PFSK-1 (cell line): ENCODE data around the gene GCH1.

ENCODE experiments used
- FOXP2 ChIP-seq: optimal IDR thresholded peaks from 2 replicates; pipeline ENCODE3; 2011; ENCODE audit warnings: borderline replicate concordance, control low read depth, inconsistent platforms; ENCODE audit not compliant: insufficient read depth; ENCODE audit errors: extremely low read length, extremely low read depth
- POLR2AphosphoS5 ChIP-seq: IDR thresholded peaks from 2 replicates; pipeline ENCODE4 v1.6.1; 2012; ENCODE audit warnings: low read depth, mild to moderate bottlenecking, control low read depth, low read length, moderate library complexity
- SIN3A ChIP-seq: IDR thresholded peaks from 2 replicates; pipeline ENCODE4 v1.6.1; 2012; ENCODE audit warnings: mild to moderate bottlenecking, low read length, moderate library complexity, borderline replicate concordance; ENCODE audit not compliant: insufficient read depth
- TAF1 ChIP-seq: IDR thresholded peaks from 2 replicates; pipeline ENCODE4 v1.6.1; 2012; ENCODE audit warnings: low read length, control low read depth, borderline replicate concordance; ENCODE audit not compliant: insufficient read depth
- TF ChIP-seq, protein P1 (sequence below), 2 experiments: IDR thresholded peaks; 2 replicates each; pipeline versions ENCODE4 v1.6.1 to v1.8.0; 2011 to 2012; ENCODE audit warnings: low read depth in 2 of 2, low read length in 2 of 2, control low read depth in 1 of 2, inconsistent platforms in 1 of 2, mild to moderate bottlenecking in 1 of 2, moderate library complexity in 1 of 2; ENCODE audit not compliant: insufficient read depth in 1 of 2

GCH1 gene

DNA sequence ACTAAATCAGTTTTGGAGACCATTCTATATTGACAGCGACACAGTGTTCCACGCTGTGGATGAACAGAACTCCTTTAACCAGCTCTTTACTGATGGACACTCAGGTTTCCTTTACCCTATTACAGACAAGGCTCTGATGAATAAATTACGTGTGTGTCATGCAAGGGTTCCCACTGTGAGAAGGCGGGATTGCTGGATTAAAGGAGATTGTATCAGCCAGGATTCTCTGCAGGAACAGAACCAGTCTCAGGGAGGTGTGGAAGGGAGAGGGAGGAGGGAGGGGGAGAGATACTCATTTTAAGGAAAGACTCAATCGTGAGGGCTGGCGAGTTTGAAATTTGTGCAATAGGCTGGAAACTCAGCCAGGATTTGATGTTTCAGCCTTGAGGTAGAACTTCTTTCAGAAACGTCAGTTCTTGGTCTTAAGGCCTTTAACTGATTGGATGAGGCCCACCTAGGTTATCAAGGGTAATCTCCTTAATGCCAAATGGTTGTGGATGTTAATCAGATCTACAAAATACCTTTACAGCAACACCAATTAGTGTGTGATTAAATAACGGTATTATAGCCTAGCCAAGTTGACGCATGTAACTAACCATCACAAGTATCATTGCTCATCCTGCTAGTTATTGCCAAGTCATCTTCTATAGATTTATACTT, 104.0 kb downstream of the GCH1 start:
- TF ChIP-seq SIN3A: no peak

DNA sequence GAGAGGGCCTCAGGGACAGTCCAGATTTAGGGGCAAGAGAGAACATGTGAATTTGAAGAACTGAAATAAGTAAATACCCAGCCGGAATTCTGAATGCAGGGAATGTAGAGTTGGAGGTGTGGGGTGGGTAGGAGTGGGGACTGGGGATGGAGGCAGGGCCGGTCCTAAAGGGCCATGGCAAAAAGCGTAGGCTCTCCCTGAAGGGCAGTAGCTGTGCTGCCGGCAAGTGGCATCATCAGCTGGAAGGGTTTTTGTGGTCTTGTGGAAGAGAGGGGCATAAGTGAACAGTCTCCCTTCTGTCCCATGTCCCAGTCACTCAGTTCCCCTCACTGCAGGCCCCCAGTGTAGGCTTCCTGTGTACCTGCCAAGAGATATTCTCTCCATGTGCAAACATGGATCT, 104.6 kb downstream of the GCH1 start:
- no peak for TF ChIP-seq SIN3A

DNA sequence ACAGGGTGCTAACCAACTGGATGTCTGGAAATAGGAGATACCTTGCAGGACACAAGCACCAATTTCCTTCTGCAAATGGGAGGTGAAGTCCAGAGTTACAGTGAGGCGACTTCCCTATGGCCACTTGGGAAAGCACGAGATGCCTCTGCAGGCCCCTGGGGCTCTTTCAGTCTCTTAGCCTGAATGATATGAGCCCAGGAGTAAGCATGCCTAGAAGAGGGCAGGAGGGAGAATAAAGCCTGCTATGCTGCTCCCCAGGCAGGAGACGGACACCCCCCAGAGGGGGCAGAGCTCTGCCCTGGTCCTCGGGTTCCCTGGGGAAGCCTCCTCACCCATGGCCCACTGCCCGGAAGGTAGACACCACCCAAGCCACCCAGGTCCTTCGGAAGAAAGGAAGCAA, 105.1 kb downstream of the GCH1 start:
- TF ChIP-seq, protein P1, sequence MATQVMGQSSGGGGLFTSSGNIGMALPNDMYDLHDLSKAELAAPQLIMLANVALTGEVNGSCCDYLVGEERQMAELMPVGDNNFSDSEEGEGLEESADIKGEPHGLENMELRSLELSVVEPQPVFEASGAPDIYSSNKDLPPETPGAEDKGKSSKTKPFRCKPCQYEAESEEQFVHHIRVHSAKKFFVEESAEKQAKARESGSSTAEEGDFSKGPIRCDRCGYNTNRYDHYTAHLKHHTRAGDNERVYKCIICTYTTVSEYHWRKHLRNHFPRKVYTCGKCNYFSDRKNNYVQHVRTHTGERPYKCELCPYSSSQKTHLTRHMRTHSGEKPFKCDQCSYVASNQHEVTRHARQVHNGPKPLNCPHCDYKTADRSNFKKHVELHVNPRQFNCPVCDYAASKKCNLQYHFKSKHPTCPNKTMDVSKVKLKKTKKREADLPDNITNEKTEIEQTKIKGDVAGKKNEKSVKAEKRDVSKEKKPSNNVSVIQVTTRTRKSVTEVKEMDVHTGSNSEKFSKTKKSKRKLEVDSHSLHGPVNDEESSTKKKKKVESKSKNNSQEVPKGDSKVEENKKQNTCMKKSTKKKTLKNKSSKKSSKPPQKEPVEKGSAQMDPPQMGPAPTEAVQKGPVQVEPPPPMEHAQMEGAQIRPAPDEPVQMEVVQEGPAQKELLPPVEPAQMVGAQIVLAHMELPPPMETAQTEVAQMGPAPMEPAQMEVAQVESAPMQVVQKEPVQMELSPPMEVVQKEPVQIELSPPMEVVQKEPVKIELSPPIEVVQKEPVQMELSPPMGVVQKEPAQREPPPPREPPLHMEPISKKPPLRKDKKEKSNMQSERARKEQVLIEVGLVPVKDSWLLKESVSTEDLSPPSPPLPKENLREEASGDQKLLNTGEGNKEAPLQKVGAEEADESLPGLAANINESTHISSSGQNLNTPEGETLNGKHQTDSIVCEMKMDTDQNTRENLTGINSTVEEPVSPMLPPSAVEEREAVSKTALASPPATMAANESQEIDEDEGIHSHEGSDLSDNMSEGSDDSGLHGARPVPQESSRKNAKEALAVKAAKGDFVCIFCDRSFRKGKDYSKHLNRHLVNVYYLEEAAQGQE (IDR thresholded peaks at IDR 0.05; ENCODE audit: insufficient read depth in 1 of 2, low read depth in 2 of 2, low read length in 2 of 2): no peak
- TF ChIP-seq SIN3A (no peak), FOXP2 (no peak), POLR2AphosphoS5 (no peak), TAF1 (no peak)

DNA sequence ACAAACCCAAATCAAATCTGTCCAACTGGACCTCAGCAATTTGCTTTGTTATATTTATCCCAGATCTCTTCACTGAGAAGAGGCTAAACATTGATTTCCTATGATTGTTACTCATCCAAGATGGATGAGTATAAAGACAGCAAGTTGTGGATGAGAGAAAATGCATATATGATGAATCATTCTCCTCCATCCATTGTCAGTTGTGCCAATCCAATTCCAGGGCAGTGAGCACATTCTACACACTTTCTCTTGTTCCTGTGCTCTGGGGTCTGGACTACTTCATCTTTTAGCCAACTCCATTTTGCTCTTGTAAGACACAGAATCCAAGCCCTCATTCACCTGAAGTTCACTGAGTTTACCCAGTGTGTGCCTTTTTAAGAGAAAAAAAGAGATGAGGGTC, 105.7 kb downstream of the GCH1 start:
- TF ChIP-seq TAF1: no peak
- no peak for TF ChIP-seq POLR2AphosphoS5
- TF ChIP-seq, protein P1 (IDR thresholded peaks at IDR 0.05; ENCODE audit: insufficient read depth in 1 of 2, low read depth in 2 of 2, low read length in 2 of 2): no peak
- no peak for TF ChIP-seq FOXP2
- TF ChIP-seq SIN3A: no peak

DNA sequence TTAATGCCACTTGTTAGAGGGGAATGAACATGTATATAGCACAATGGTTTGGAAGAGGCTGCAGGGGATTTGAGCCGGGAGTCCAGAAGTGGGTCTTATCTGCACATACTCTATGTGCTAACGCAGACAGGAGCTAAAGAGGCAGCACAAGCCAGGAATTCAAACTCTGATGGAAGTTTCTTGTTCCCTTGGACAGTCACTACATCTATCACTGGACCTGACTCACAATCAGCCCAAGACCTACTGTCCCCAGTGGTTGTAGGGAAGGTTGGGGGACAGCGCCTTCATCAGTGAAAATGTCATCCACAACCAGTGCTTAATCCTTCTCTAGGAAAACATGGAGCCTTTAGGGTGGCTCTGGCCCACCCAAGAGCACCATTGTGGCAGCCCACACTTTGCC, 107.8 kb downstream of the GCH1 start:
- TF ChIP-seq SIN3A (no peak), TAF1 (no peak), FOXP2 (no peak), POLR2AphosphoS5 (no peak)
- TF ChIP-seq, protein P1 (IDR thresholded peaks at IDR 0.05; ENCODE audit: insufficient read depth in 1 of 2, low read depth in 2 of 2, low read length in 2 of 2): no peak

DNA sequence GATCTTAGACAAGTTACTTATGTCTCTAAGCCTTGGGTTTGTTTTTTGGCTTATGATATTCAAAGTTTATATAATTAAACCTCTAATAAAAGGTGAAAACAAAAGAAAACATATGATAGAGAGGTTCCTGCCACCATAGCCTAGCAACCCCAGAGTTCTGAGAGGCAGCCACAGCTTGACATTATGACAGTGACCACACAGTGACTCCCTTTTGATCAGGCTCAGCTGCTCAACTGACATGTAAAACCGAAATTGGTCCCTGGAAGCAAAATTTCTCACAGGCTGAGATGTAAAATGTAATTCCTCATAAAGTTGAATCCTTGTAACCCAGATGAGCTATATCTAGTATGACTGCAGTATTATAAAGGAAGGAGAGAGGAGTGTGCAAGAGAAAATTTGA, 108.5 kb downstream of the GCH1 start:
- no peak for TF ChIP-seq SIN3A
- TF ChIP-seq FOXP2: no peak
- TF ChIP-seq, protein P1 (IDR thresholded peaks at IDR 0.05; ENCODE audit: insufficient read depth in 1 of 2, low read depth in 2 of 2, low read length in 2 of 2): no peak
- no peak for TF ChIP-seq POLR2AphosphoS5
- no peak for TF ChIP-seq TAF1
